ENCODE data around the gene FNDC11.

Gene FNDC11

DNA sequence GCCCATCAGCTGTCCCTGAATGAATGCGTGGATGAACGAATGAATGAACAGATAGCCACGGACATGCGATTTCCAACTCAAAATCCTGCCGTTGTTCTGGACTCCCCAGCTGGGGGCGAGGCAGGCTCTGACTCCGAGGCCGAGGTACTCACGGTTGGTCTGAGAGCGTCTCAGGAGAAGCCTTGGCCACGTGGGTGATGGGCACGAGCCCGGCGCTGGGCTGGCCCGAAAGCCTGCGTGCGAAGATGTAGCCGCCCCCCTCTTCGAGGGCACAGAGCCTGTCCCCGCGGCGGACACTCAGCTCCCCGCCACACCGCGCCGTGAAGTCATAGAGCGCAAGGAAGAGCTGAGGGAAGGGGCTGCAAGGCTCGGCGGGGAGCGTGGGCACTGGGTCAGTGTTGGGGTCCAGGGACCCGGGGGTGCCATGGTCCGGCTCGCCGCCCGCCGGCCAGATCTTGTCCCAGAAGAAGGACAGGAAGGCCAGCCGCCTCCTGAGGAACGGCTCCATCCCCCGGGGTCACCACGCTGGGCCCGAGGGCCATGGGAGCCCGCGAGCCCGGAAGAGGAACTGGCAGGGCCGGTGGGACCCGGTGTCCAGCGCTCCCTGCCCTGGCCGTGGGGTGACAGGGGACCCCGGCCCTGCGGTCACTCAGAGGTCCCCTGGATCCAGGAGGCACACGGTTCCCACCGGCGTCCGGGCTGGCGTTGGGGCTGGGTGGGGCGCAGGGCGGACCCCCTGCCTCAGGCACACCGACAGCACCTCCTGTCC is 6.8 kb upstream of the FNDC11 start:
- Histone ChIP-seq H3K4me1 (ENCODE audit: control extremely low read depth in 1 of 4, control insufficient read depth in 4 of 4, insufficient read depth in 4 of 4, low read length in 3 of 4) (peaks cover 0 to 3% (median under 1%) of the 10 kb centered on the region in 4 experiments), H3K36me3 (ENCODE audit: control insufficient read depth in 4 of 4, insufficient read depth in 4 of 4, low read length in 3 of 4) (no peaks in the 10 kb centered on the region), H3K27ac (ENCODE audit: insufficient read depth in 1 of 2, low read depth in 1 of 2, low read length in 2 of 2, poor library complexity in 1 of 2, severe bottlenecking in 2 of 2) (no peak overlapping the region), H3K9me3 (ENCODE audit: control extremely low read depth in 1 of 5, control insufficient read depth in 4 of 5, insufficient read depth in 2 of 5, low read depth in 1 of 5, low read length in 4 of 5) (no peaks in the 10 kb centered on the region), H3K4me3 (ENCODE audit: control insufficient read depth in 1 of 7, extremely low read depth in 1 of 7, insufficient read depth in 4 of 7, low read depth in 2 of 7, low read length in 6 of 7) (no peak overlapping the region), H3K27me3 (replicated peaks in 2 of 5; ENCODE audit: control insufficient read depth in 4 of 5, insufficient read depth in 5 of 5, low read length in 4 of 5) (peaks cover 0 to 32% (median 7%) of the 10 kb centered on the region in 5 experiments)
- DNase-seq, result no peak
- ChIA-PET POLR2A (no interaction called here), CTCF (interaction anchor here (1.6 to 2.3 kb wide), 2 partner anchors 8 to 9 kb away, joined by 3 to 9 read pairs; partner anchors contain the start of gene PTK6)
- WGBS (ENCODE audit: insufficient coverage), result 64% methylated on average over 51 of the region's 58 CpGs

DNA sequence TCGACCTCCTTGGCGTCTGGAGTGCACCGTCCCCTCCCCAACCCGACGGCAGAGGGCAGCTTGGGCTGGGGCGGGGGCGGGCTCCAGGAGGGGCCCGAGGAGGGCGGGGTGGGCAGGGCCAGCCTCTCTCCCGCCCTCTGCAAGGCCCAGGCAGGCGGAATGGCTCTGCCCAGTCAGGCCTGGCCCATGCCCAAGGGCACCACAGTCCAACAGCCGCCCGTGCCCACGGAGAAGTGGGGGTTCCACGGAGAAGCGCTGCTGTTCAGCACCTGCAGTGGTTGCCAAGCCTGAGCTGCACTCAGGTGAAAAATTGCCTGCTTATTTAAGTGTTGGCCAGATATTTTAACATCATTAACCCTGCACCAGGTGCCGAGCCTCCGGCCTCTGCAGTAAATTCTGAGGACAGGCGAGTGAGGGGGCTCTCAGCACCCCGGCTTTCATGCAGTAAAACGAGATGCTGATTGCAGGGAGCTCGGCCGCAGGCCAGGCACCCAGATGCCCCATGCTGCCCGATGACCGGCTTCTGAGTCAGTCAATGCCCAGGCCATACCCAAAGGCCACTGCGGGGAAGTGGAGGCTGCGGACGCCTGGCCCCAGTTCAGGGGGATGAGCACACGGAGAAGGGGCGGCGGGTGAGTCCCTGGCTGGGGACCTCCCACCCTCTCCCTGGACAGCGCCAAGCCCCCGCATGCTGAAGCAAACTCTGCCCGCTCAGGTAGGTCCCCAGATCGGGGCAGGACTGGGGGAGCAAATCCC is 6.1 kb upstream of the FNDC11 start, which contains the start of gene SRMS:
Gene SRMS (minus strand): TSS at position 25 of the 756 bp plus-strand sequence. CDS start 286 bp downstream, outside the sequence.
- ChIA-PET CTCF (interaction anchor here (2.3 kb wide), 1 partner anchor 10 kb away, joined by 9 read pairs; the partner anchor contains the start of gene PTK6), POLR2A (no interaction called here)
- Histone ChIP-seq H3K27ac (ENCODE audit: insufficient read depth in 1 of 2, low read depth in 1 of 2, low read length in 2 of 2, poor library complexity in 1 of 2, severe bottlenecking in 2 of 2) (no peak within 1 kb of the TSS), H3K27me3 (replicated peaks in 2 of 5; ENCODE audit: control insufficient read depth in 4 of 5, insufficient read depth in 5 of 5, low read length in 4 of 5) (peaks cover 0 to 32% (median 7%) of the 10 kb centered on the region in 5 experiments), H3K4me3 (ENCODE audit: control insufficient read depth in 1 of 7, extremely low read depth in 1 of 7, insufficient read depth in 4 of 7, low read depth in 2 of 7, low read length in 6 of 7) (no peak within 1 kb of the TSS), H3K36me3 (ENCODE audit: control insufficient read depth in 4 of 4, insufficient read depth in 4 of 4, low read length in 3 of 4) (no peaks in the 10 kb centered on the region), H3K4me1 (ENCODE audit: control extremely low read depth in 1 of 4, control insufficient read depth in 4 of 4, insufficient read depth in 4 of 4, low read length in 3 of 4) (peaks cover 0 to 11% (median 8%) of the 10 kb centered on the region in 4 experiments), H3K9me3 (ENCODE audit: control extremely low read depth in 1 of 5, control insufficient read depth in 4 of 5, insufficient read depth in 2 of 5, low read depth in 1 of 5, low read length in 4 of 5) (no peaks in the 10 kb centered on the region)
- 72% methylated on average over 18 of the region's 35 CpGs for WGBS (ENCODE audit: insufficient coverage)
- no peak for DNase-seq

DNA sequence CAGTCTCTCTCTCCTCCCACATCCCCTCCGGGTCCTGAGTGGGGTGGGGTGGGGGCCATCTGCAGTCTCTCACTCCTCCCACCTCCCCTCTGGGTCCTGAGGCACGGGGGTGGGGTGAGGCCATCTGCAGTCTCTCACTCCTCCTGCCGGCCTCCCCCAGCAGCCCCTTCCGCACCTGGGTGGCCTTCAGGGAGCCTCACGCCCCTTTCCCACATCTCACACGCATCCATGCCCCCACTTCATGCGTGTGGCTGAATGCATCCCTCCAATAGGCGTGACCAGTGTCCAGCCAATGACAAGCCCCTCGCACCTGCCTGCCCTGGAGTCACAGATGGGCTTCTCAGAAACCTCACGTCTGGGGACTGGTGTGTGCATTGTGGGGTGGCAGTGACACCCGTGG is 5.4 kb upstream of the FNDC11 start:
- no peaks in the 10 kb centered on the region for H3K36me3 ChIP-seq (ENCODE audit: control insufficient read depth in 4 of 4, insufficient read depth in 4 of 4, low read length in 3 of 4)
- WGBS (ENCODE audit: insufficient coverage), result 60% methylated on average over 3 of the region's 11 CpGs
- no peak overlapping the region for H3K4me3 ChIP-seq (ENCODE audit: control insufficient read depth in 1 of 7, extremely low read depth in 1 of 7, insufficient read depth in 4 of 7, low read depth in 2 of 7, low read length in 6 of 7)
- peaks cover 0 to 32% (median 7%) of the 10 kb centered on the region in 5 experiments for H3K27me3 ChIP-seq (replicated peaks in 2 of 5; ENCODE audit: control insufficient read depth in 4 of 5, insufficient read depth in 5 of 5, low read length in 4 of 5)
- ChIA-PET CTCF (interaction anchor here (0.9 kb wide), 1 partner anchor 12 kb away, joined by 3 read pairs; no protein-coding TSS in a partner anchor), POLR2A (no interaction called here)
- H3K4me1 ChIP-seq (ENCODE audit: control extremely low read depth in 1 of 4, control insufficient read depth in 4 of 4, insufficient read depth in 4 of 4, low read length in 3 of 4), result peaks cover 0 to 14% (median 13%) of the 10 kb centered on the region in 4 experiments
- H3K27ac ChIP-seq (ENCODE audit: insufficient read depth in 1 of 2, low read depth in 1 of 2, low read length in 2 of 2, poor library complexity in 1 of 2, severe bottlenecking in 2 of 2), result no peak overlapping the region
- no peaks in the 10 kb centered on the region for H3K9me3 ChIP-seq (ENCODE audit: control extremely low read depth in 1 of 5, control insufficient read depth in 4 of 5, insufficient read depth in 2 of 5, low read depth in 1 of 5, low read length in 4 of 5)
- no peak for DNase-seq

DNA sequence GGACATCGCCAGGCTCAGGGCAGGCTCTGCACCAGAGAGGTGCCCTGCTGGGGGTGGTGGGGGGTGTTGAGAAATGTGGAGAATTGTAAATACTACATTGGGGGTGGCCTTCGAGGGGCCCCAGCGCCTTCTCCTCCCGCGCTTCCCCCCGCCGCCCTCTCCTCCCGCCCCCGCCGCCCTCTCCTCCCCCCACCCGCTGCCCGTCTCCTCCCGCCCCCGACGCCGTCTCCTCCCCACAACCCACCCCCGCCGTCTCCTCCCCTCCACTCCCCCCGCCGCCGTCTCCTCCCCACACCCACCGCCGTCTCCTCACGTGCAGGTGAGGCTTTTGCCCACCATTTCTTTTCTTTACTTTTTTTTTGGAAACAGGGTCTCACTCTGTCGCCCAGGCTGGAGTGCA is 4.9 kb upstream of the FNDC11 start:
- H3K27me3 ChIP-seq (replicated peaks in 2 of 5; ENCODE audit: control insufficient read depth in 4 of 5, insufficient read depth in 5 of 5, low read length in 4 of 5), result peaks cover 0 to 32% (median 7%) of the 10 kb centered on the region in 5 experiments
- H3K9me3 ChIP-seq (ENCODE audit: control extremely low read depth in 1 of 5, control insufficient read depth in 4 of 5, insufficient read depth in 2 of 5, low read depth in 1 of 5, low read length in 4 of 5), result no peaks in the 10 kb centered on the region
- no peaks in the 10 kb centered on the region for H3K36me3 ChIP-seq (ENCODE audit: control insufficient read depth in 4 of 4, insufficient read depth in 4 of 4, low read length in 3 of 4)
- no peak for DNase-seq
- 47% methylated on average over 5 of the region's 25 CpGs for WGBS (ENCODE audit: insufficient coverage)
- ChIA-PET CTCF (interaction anchor here (0.9 kb wide), 1 partner anchor 12 kb away, joined by 3 read pairs; no protein-coding TSS in a partner anchor), POLR2A (no interaction called here)
- no peak overlapping the region for H3K27ac ChIP-seq (ENCODE audit: insufficient read depth in 1 of 2, low read depth in 1 of 2, low read length in 2 of 2, poor library complexity in 1 of 2, severe bottlenecking in 2 of 2)
- peaks cover 0 to 17% (median 17%) of the 10 kb centered on the region in 4 experiments for H3K4me1 ChIP-seq (ENCODE audit: control extremely low read depth in 1 of 4, control insufficient read depth in 4 of 4, insufficient read depth in 4 of 4, low read length in 3 of 4)
- H3K4me3 ChIP-seq (ENCODE audit: control insufficient read depth in 1 of 7, extremely low read depth in 1 of 7, insufficient read depth in 4 of 7, low read depth in 2 of 7, low read length in 6 of 7), result no peak overlapping the region

DNA sequence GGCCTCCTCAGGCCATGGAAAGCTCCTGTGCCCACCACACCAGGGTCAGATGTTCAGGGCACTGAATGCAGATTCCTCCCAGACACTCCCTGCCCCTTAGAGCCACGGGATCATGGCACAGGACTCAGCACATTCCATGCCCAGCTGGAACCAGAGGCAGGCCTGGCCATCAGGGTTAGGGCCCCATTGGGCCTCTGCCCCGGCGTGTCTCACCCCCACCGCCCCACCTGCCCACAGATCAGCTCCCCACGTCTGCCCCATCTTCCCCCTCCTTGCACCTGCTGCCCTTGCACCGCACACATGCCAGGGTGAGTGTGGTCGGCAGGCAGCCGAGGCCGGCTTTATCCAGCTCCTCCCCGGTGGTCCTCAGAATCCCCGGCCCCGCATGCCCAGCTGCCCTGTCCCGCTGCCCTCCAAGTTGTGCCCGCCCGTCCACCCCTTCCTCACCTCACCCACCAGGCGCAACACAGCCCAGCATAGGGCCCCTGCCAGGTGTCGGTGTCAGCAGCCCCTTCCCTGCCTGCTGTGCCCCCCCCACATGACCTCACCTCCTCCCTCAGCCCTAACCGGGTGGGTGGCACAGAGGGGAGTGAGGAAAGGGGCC is 4.2 kb upstream of the FNDC11 start:
- CTCF ChIA-PET, result interaction anchor here (0.9 to 1.5 kb wide), 3 partner anchors 12 to 140 kb away, joined by 3 read pairs; no protein-coding TSS in a partner anchor
- H3K27me3 ChIP-seq (replicated peaks in 2 of 5; ENCODE audit: control insufficient read depth in 4 of 5, insufficient read depth in 5 of 5, low read length in 4 of 5), result peaks cover 0 to 36% (median 11%) of the 10 kb centered on the region in 5 experiments
- 95% methylated on average over 8 of the region's 18 CpGs for WGBS (ENCODE audit: insufficient coverage)
- H3K9me3 ChIP-seq (ENCODE audit: control extremely low read depth in 1 of 5, control insufficient read depth in 4 of 5, insufficient read depth in 2 of 5, low read depth in 1 of 5, low read length in 4 of 5), result no peaks in the 10 kb centered on the region
- peaks cover 0 to 25% (median 23%) of the 10 kb centered on the region in 4 experiments for H3K4me1 ChIP-seq (ENCODE audit: control extremely low read depth in 1 of 4, control insufficient read depth in 4 of 4, insufficient read depth in 4 of 4, low read length in 3 of 4)
- no peak overlapping the region for H3K27ac ChIP-seq (ENCODE audit: insufficient read depth in 1 of 2, low read depth in 1 of 2, low read length in 2 of 2, poor library complexity in 1 of 2, severe bottlenecking in 2 of 2)
- POLR2A ChIA-PET, result no interaction called here
- H3K4me3 ChIP-seq (ENCODE audit: control insufficient read depth in 1 of 7, extremely low read depth in 1 of 7, insufficient read depth in 4 of 7, low read depth in 2 of 7, low read length in 6 of 7), result no peak overlapping the region
- no peak for DNase-seq
- H3K36me3 ChIP-seq (ENCODE audit: control insufficient read depth in 4 of 4, insufficient read depth in 4 of 4, low read length in 3 of 4), result no peaks in the 10 kb centered on the region

DNA sequence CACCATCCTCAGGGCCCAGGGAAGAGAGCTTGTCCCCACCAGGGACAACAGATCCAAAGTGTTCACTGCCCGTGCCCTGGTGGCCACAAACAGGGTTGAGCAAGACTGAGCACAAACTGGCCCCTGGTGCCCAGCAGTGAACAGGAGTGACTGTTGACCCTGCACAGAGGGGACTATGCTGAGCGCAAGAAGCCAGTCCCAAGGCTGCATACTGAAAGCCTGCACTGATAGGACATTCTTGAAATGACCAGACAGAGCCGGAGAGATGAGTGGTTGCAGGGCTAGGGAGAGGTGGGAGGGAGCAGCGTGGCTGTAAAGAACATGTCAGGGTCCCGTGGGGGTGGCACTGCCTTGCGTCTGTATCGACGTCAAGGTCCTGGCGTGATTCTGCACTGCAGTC is 2.9 kb upstream of the FNDC11 start:
- DNase-seq, result no peak
- CTCF ChIA-PET, result interaction anchor here (1.3 to 1.5 kb wide), 2 partner anchors 10 to 142 kb away, joined by 3 read pairs; no protein-coding TSS in a partner anchor
- H3K4me1 ChIP-seq (ENCODE audit: control extremely low read depth in 1 of 4, control insufficient read depth in 4 of 4, insufficient read depth in 4 of 4, low read length in 3 of 4), result peaks cover 0 to 25% (median 24%) of the 10 kb centered on the region in 4 experiments

More for the DNA sequence above, 2.9 kb upstream of the FNDC11 start:
- Histone ChIP-seq H3K4me3 (ENCODE audit: control insufficient read depth in 1 of 7, extremely low read depth in 1 of 7, insufficient read depth in 4 of 7, low read depth in 2 of 7, low read length in 6 of 7) (no peak overlapping the region), H3K27ac (ENCODE audit: insufficient read depth in 1 of 2, low read depth in 1 of 2, low read length in 2 of 2, poor library complexity in 1 of 2, severe bottlenecking in 2 of 2) (no peak overlapping the region), H3K9me3 (ENCODE audit: control extremely low read depth in 1 of 5, control insufficient read depth in 4 of 5, insufficient read depth in 2 of 5, low read depth in 1 of 5, low read length in 4 of 5) (no peaks in the 10 kb centered on the region), H3K27me3 (replicated peaks in 2 of 5; ENCODE audit: control insufficient read depth in 4 of 5, insufficient read depth in 5 of 5, low read length in 4 of 5) (peaks cover 0 to 42% (median 9%) of the 10 kb centered on the region in 5 experiments), H3K36me3 (ENCODE audit: control insufficient read depth in 4 of 4, insufficient read depth in 4 of 4, low read length in 3 of 4) (no peaks in the 10 kb centered on the region)
- POLR2A ChIA-PET, result interaction anchor here (0.6 to 0.8 kb wide), 3 partner anchors 49 to 81 kb away, joined by 3 read pairs; no protein-coding TSS in a partner anchor
- 95% methylated on average over 4 of the region's 9 CpGs for WGBS (ENCODE audit: insufficient coverage)

Data from common myeloid progenitor, CD34-positive (primary cell).